NCI-H2227 treated with DMSO at 0.1 percent for 48 hours (cell line): ENCODE data around the gene CACNA1E.
A peak's percentile ranks its signal among the peaks of the same experiment; 100 is the strongest.

Experiments
- DNase-seq: peaks from one replicate; lab custom pipeline; 2025; lab: John Stamatoyannopoulos, UW

CACNA1E gene

DNA sequence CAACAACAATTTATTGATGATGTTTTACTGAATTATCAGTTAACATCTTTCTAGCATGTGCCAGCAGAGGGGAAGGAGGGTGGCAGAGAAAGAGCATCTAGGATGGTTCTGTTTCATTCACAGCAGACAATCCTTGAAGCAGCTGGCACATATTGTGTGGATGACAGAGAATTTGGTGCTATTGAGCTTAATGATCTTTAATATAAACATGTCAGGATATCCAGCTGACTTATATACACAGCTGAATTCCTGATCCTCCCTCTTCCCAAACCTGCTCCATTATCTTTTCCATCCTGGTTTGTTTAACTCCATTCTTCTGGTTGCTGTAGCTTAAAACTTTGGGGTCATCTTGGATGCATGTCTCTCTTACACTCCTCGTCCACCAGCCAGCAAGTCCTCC lies 218.6 kb downstream of the CACNA1E start:
- DNase-seq = no peak

GRCh38 chr1:181704546-181704945 lies 221.2 kb downstream of the CACNA1E start:
- DNase-seq = no peak

DNA sequence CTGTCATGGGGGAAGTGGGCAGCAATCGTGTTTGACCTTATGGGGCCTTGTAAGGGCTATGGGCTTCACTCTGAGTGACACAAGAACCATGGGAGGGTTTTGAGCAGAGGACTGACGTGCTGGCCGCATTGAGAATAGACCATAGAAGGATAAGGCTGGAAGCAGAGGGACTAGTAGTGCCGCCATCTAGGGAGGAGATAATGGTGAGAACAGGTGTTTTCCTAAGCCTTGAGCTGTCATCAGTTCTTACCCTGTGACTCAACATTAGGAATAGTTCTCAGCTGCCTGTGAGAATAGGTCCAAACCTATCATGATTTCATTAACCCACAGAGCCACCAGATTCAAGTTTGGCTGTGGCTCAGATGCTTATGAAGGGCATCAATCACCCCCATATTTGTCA lies 228.5 kb downstream of the CACNA1E start:
- DNase-seq = no peak

DNA sequence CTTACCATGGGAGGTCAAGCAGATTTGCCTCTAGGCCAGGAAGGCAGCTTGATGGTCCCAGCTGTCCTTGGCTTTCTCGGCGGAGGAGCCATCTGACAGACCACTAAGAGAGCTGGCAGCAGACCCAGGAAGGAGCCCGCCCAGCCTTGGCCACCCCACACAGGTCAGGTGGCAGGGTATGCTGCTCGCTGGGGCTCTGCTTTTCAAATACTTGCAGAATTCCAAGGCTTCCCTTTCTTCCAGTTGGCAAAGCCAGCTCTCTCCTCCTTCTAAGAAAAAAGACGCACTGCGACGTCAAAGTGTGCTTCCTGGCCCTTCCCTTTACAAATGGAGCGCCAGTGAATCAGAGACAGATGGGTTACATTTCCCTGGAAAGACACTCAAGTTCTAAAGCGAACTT lies 229.4 kb downstream of the CACNA1E start:
- DNase-seq = no peak

GRCh38 chr1:181714428-181714827 lies 231.1 kb downstream of the CACNA1E start:
- DNase-seq = no peak

GRCh38 chr1:181718034-181718433 lies 234.7 kb downstream of the CACNA1E start:
- DNase-seq = no peak

DNA sequence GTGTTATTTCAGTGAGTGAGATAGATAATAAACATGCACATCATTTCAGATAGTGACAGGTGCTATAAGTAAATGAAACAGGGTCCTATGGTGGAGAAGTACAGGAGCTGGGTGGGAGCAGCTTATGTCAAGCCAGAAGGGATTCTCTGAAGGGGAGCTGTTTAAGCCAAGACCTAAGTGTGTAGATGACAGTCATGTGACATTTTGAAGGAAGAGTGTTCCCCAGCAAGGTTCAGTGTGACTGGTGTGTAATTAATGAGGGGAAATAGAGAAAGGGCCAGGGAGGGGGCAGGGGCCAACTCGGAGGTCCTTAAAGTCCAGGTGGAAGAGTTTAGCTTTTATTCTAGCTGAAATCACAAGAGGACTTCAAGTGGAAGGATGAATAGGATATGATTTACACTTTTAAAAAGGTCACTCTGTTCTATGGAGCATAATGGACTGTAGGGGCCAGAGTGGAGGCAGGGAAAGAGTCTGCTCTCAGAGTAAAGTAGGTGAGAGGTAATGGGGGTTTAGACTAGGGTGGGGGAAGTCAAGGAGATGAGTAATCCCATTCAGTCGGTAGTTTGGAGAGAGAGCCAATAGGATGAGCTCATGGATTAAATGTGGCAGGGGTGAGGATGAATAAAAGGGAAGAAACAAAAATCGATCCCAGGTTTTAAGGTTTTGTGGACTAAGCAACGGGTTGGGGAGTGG lies 243.1 kb downstream of the CACNA1E start:
- peak; percentile 70 for DNase-seq

- no peak for DNase-seq
Observed at GRCh38 chr1:181730606-181731005, 247.3 kb downstream of the CACNA1E start.

GRCh38 chr1:181732218-181732990 lies 249.1 kb downstream of the CACNA1E start:
- DNase-seq = no peak

- DNase-seq = no peak
Observed at GRCh38 chr1:181733486-181733885, 250.2 kb downstream of the CACNA1E start.

DNA sequence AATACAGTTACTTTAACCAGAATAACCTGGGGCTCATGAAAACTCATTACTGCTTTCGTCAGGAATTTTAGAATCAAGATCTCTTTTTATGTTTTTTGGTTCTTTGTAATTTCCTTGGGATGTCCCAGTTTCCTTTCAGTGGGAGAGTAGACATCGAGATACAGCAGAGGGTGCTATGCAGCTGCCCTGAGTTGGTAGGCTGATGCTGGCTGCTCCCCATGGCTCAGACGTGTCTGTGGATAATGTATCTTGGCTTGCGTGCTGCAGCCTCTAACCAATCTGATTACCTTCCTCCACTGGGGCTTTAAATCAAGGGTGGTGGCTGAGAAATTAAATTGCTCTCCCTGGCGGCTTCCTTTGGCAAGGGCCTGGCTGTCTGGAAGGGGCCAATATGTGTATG lies 253.7 kb downstream of the CACNA1E start:
- DNase-seq = no peak

DNA sequence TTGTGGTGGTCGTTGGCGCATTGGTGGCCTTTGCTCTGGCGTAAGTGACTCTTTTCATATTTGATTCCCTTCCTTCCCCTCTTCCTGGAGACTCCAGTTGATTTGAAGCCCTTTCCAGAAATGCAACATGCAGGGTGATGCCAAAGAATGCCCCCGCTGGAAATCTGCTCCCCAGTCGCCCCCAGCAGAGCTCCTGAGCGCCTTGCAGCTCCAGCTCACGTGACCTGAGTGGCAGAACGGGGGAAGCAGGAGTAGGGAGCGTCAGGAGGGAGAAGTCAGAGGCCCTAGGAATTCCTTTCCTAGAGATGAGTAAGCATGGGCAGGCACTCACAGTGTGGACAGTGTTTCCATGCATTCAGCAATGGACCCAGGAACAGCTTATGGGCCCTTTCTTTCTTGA lies 255.9 kb downstream of the CACNA1E start:
- no peak for DNase-seq

- no peak for DNase-seq
Observed at GRCh38 chr1:181742426-181742825, 259.1 kb downstream of the CACNA1E start.

DNA sequence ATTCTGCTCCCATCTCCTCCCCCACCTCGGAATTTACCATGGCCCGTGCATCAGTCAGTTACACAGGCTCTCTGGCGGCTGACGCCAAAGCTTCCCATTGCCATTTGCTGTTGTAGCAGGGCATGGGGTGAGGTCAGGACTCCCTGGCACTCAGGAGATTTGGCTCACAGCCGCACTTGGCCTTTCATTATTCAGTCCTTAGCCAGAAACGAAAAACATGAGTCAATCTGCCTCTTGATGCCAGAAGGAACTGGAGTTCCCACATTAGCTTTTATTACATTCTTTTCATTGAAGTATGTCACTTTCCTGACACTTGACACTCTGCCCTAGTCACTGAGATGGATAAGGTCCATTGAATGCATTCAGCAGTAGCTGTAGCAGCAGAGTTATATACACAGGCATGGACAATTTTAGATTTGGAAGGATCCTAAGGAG lies 260.6 kb downstream of the CACNA1E start:
- no peak for DNase-seq

DNA sequence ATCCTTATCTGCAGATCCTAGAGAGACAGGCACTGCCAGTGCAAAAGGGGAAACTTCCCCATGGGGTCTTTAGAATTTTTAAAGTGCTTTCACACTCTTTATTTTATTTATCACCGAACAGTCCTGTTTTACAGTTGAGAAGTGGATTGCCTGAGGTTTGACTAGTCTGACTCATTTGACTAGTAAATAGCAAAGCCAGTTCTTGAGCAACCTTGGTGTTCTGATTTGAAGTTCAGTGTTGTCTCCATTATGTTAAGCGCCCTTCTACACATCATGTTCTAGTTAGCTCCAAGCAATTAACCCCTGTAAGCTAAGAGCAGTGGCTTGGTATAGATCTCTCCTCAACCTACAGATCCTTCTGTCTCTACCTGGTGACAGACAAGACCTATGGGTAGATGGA lies 262.9 kb downstream of the CACNA1E start:
- DNase-seq = no peak

DNA sequence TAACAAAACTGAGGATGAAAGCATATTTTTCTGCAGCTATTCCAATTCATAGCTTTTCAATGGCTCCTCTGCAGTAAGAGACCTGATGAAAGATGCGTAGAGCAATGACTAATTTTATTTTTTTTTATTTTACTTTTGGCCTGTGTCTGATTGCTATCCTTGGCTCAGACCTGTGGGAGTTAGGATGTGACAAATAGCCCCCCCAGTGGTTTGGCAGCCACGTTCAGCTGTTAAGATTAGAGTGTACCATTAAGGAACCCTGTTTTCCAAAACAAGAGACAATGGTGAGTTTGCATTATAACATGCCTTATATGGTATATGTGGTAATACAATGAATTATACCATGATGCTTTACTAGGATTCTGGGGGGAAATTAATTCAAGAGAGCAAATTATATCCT lies 264.7 kb downstream of the CACNA1E start:
- DNase-seq = no peak

- DNase-seq = no peak
Observed at GRCh38 chr1:181754103-181754502, 270.8 kb downstream of the CACNA1E start.

- DNase-seq = peak; percentile 59
Observed at GRCh38 chr1:181759481-181759880, 276.2 kb downstream of the CACNA1E start.

- DNase-seq = no peak
Observed at GRCh38 chr1:181763736-181764135, 280.4 kb downstream of the CACNA1E start.

DNA sequence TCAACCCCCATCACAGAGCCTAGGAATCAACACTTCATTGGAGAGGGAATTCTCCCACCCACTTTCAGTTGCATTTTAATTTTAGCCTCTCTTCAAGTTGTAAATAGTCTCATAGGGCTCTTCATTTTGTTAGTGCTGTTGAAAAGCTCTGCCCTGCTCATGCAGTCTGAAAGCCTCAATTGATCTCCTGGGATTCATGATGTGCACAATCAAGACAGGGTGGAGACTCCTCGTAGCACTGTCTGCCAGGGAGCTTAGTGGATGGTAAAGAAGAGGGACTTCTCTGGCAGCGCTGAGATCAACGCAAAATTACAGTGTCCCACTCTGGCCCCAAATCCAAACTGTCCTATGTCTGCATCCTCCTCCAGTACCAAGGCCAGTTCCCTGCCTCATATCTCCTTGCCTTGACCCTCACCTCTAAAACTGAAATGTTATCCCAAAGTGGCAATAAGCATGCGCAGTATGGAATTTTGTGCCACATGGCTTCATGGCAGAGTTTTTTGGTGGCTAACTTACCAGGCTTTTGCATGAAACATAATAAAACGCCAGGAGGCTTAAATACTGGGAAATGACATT lies 282.2 kb downstream of the CACNA1E start:
- DNase-seq = no peak

DNA sequence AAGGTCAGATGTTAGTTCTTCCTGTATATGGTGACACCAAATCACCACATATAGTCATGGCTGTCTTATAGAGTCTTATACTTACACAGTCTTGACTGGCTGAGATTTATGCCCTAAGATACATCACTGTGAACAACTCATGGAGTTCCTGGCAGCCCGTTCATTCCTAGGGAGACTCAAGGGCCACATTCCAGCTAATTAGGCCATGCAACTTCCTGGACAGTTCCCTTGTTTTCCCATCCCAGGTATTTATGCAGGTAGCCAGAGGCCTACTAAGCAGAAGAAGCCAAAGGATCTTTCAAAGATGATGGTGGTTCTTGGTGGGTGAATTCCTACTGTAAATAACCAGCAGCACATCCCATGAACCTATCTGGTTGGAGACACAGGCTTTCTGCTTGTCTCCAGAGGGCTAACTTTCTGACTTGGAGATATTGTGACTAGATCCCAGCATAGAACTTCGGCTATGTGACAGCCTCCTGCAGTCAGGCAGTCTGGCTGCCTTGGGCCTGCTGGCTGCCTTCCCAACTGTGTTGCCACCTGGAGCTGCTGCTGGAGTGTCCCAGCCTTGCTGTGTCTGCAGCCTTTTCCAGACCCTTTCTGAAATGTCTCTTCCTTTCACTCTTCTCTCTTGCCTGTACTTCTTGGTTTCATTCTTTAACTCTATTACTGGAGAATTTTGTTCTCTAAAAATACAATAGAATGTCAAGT lies 283.8 kb downstream of the CACNA1E start:
- DNase-seq = no peak

DNA sequence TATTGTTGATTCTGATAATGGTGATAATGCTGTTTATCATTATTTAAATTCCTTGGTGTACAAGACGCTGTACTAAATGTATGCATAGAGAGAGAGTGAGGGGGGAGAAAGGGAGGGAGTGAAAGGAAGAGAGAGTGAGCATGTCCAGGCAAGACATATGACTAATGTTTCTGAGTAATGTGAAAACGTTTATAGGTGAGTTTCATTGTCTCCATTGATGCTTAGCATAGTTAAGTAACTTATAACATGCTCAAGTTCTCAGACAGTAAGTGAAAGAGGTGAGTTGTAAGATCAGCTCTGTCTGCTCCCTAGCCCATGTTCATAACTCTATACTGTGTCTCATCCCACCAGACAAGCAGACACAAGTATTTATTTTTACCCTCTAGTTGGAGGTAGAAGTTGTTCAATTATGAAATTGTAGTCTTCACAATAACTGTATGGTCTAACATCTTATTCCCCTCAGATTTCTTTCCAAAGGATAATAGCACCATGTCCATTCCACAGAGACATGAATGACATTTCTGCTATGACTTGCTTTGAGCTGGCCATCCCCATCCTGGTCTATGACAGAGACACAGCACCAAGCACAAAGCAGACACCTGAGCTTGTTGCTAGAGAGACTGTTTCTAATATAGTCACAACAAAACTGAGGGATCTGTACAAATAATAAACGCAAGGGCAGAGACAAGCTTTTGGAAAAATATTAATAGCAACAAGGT lies 285.1 kb downstream of the CACNA1E start:
- DNase-seq = no peak
